GM12875 (cell line): Measurements from ENCODE around the gene AMTN.

Experiments
- H3K4me3 ChIP-seq: one replicate; pipeline ENCODE4 v1.5.1; 2011; ENCODE audit warnings: low read depth, low read length, control low read depth
- TF ChIP-seq, protein P1 (sequence below): IDR thresholded peaks from 2 replicates; pipeline ENCODE4 v1.5.1; 2011; ENCODE audit warnings: low read depth, mild to moderate bottlenecking, control low read depth, inconsistent platforms, low read length, moderate library complexity, borderline replicate concordance; ENCODE audit not compliant: insufficient read depth

AMTN gene

DNA sequence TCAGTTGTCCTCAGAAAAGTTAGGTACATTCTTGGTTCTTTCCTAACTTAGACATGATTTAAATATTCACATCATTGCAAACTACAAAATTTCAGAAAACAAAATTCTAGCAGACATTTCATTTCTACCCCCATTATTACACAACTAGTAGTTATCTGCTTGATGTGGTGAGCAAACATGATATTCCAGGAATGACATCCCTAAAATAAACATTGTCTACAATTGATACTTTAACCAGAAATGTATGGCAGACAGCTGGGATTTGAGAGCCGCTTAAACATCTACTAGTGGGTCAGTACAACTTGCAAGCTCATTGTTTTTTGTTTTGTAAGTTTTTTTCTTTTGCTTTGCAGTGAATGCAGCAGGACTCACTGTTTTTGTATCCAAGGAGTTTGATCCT lies 41.6 kb downstream of the AMTN start:
- TF ChIP-seq, protein P1, sequence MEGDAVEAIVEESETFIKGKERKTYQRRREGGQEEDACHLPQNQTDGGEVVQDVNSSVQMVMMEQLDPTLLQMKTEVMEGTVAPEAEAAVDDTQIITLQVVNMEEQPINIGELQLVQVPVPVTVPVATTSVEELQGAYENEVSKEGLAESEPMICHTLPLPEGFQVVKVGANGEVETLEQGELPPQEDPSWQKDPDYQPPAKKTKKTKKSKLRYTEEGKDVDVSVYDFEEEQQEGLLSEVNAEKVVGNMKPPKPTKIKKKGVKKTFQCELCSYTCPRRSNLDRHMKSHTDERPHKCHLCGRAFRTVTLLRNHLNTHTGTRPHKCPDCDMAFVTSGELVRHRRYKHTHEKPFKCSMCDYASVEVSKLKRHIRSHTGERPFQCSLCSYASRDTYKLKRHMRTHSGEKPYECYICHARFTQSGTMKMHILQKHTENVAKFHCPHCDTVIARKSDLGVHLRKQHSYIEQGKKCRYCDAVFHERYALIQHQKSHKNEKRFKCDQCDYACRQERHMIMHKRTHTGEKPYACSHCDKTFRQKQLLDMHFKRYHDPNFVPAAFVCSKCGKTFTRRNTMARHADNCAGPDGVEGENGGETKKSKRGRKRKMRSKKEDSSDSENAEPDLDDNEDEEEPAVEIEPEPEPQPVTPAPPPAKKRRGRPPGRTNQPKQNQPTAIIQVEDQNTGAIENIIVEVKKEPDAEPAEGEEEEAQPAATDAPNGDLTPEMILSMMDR: no peak
- H3K4me3 ChIP-seq: no peak overlapping the region

DNA sequence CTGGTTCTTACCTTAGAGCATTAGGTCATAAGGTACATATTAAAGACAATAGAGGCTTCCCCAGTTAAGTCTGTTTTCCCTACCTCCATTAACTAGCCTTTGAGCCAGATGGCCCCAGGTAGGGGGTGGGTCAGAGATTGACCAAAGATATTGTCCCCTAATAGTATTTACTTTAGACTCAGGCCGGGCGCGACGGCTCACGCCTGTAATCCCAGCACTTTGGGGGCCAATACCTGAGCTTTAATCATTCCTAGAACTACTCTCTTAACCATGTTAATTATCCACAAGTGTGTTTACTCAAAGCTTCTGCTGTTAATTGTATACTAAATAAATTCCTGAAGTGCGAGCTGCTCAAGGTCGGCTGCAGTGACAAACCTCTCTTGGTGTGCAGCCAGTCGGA lies 45.7 kb downstream of the AMTN start:
- H3K4me3 ChIP-seq: no peak overlapping the region
- TF ChIP-seq, protein P1: no peak

DNA sequence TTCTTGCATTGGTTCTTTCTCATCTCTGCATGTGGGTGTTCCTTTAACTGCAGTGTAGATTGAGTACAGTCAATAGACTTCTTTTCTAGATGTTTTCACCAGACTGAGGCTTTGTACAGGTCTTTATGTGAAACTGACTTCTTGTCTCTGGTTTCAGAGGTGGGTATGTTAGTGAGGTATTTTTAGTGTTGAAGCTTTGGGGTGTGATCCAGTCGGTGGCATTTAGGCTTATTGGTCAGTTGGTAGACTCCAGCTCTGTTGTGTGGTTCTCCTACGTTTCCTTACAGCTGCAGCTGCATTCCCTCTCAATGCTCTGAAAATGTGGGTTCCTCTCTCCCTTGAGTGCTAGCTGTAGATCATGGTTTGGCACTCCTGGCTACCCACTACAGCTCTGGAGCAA lies 52.4 kb downstream of the AMTN start:
- H3K4me3 ChIP-seq: no peak overlapping the region
- TF ChIP-seq, protein P1: no peak

DNA sequence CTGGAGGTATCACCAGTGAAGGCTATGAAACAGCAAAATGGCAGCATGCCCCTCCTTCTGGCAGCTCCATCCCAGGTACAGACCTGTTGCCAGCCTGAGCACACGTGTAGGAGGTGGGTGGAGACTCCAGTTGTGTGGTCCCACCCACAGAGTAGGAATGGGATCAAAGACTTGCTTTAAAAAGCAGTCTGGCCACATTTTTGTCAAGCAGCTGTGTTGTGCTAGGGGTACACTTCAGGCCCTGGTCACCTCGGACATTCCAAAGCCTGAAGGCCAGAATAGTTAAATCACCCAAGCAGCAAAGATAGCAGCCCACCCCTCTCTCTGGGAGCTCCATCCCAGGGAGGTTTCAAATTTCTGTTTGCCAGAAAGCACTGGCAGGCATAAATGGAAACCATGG lies 53.4 kb downstream of the AMTN start:
- TF ChIP-seq, protein P1: no peak
- H3K4me3 ChIP-seq: no peak overlapping the region

DNA sequence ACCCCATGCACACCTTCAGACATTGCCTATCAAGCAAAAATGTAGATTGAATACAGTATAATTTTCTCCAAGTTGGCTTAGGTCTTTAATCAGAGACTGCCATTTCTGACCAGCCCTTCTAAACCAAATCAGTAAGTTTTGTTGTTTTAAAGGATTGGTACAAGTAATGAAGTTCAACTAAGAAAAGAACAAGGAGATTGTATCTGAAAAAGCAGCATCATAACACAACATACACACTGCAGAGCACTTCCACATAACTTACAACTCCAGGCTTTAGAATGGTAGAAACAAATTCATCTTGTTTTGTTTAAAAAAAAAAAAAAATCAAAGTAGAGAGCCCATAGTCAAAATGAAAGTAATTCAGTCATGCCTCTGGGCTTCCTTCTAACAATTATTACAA lies 57.6 kb downstream of the AMTN start:
- TF ChIP-seq, protein P1: no peak
- no peak overlapping the region for H3K4me3 ChIP-seq

DNA sequence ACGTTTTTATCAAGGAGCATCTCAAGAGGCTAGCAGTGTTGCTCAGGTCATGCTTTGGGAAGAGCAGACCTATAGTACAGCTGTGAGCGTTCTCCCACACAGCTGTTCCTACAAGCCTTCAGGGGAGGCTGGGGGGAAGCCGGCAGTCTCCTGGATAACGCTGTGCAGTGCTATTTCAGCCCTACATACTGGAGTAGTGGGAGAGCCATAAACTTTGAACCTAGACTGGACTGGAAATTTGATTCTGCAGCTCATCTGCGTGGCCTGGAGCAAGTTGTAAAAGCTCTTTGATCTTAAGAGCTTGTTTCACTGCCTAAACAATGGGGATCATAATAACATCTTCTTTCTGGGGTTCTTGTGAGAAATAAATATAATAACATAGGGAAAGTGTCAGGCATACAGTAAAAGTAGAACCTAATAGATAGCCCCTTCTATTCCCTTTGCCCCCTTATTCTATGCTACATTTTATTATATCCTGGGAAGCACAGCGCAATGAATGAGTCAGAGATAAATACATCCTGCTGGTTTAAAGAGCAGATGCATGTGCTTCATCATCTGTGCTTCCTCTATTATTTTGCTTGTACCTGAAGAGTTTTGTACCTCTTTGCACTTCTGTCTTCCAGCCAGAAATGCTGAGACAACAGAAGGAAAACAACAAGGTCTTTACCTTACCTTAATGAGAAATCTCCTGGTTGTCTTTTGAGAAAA lies 59.0 kb downstream of the AMTN start:
- H3K4me3 ChIP-seq: no peak overlapping the region
- TF ChIP-seq, protein P1: no peak

DNA sequence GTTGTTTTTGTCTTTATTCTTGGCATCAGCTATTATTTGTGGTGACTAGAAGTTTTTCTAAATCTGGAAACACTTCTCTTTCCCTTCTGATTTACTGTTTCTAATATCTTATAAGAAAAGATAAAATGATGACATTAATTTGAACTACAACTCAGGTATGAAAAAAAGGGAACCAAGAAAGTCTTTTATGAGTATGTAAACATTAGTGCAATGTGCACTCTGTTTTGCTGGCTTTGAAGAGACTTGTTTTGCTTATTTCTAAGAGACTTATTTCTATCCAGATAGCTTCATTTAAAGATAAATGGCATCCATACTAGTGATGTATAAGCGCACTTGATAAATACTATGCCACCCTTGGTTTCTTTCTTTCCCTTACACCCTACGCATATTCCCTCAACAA lies 63.6 kb downstream of the AMTN start:
- TF ChIP-seq, protein P1: no peak
- no peak overlapping the region for H3K4me3 ChIP-seq
